ENCODE results near the gene DHX8.
"Not testable (repeated sequence)": the region's sequence is repeated elsewhere in the genome, so short reads cannot be mapped to it uniquely, and the experiment has no call there.

Gene DHX8

DNA sequence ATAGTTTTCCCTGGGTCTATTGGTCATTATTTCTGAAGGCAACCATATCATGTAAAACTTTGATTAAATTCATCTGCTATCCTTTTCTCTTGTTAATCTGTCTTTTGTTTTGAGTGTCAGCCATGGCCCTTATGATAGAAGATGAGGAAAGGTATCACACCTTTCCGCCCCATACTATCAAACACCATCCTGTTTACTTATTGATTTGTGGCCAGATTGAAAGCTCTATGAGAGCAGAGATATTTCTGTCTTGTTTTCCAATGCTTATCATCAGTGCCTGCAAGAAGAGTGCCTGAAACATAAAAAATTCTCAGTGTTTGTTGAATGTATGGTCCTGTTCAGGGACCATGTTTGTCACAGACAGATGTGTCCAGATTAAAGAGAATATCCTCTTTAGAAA, 22.6 kb upstream of the DHX8 start:
- no peak for DNase-seq (ENCODE audit: low read depth in 2 of 2)

GRCh38 chr17:43462569-43462968, 21.2 kb upstream of the DHX8 start:
- not testable (repeated sequence) for DNase-seq (ENCODE audit: low read depth in 2 of 2)

- no peak for DNase-seq (ENCODE audit: low read depth in 2 of 2)
Measured at GRCh38 chr17:43463241-43463640, 20.5 kb upstream of the DHX8 start.

DNA sequence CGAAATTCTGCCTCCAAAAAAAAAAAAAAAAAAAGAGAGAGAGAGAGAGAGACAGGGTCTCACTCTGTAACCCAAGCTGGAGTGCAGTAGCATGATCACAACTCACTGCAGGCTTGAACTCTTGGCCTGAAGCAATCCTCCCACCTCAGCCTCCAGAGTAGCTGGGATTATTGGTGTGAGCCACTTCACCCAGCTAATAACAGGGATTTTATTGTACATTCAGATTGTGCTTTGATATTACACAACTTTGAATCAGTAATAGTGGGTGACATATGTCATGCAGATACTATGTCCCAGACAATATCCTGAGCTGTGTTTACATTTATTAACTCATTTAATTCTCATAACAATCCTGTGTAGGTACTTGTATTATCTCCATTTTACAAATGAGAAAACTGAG, 19.7 kb upstream of the DHX8 start:
- no peak for DNase-seq (ENCODE audit: low read depth in 2 of 2)

DNA sequence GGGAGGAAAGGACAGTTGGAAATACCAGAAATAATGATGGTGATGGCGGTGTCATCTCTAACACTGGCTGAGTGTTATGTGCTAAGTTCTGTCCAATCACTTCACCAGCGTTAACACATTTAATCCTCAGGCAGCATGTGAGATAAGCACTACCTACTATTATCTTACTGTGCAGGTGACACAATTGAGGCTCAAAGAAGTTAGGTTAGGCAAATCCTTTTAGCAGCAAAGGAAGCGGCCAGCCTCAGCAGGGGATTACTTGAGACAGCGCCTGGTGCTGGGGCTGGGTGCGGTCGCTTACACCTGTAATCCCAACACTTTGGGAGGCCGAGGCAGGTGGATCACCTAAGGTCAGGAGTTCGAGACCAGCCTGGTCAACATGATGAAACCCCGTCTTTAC, 18.7 kb upstream of the DHX8 start:
- DNase-seq (ENCODE audit: low read depth in 2 of 2), result no peak

DNA sequence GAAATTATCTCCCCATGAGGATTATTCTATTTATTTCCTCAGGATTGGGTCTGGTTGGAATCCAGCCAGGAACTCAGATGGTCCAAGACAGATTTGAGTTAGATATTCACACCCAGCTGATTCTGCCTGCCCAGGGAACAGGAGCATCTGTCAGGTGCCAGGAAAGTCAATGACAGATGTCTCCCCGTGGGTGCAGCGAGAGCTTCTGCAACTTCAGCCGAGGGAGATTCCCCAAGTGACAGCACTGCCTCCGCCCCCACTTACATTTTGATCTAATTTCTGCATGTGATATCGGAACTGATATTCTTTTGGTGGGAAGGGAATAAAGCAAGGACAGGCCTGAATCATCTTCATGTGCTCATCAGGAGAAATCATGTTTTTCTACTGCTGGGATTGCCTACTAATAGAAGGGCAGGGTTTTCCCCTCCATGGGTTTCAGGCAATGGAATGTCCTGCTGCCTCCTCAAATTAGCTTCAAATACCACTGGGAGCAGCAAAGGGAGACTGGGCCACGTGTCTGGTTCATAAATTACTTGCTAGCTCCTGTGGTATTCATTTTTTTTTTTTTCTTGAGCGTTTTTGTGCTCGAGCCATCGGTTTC, 15.7 kb upstream of the DHX8 start:
- DNase-seq (ENCODE audit: low read depth in 2 of 2), result no peak

GRCh38 chr17:43468691-43469139, 15.1 kb upstream of the DHX8 start:
- DNase-seq (ENCODE audit: low read depth in 2 of 2), result no peak

- no peak for DNase-seq (ENCODE audit: low read depth in 2 of 2)
Measured at GRCh38 chr17:43469145-43469544, 14.6 kb upstream of the DHX8 start.

- no peak for DNase-seq (ENCODE audit: low read depth in 2 of 2)
Measured at GRCh38 chr17:43471585-43472160, 12.1 kb upstream of the DHX8 start.

- DNase-seq (ENCODE audit: low read depth in 2 of 2), result no peak
Measured at GRCh38 chr17:43475494-43476089, 8.2 kb upstream of the DHX8 start.

GRCh38 chr17:43476306-43476705, 7.5 kb upstream of the DHX8 start:
- not testable (repeated sequence) for DNase-seq (ENCODE audit: low read depth in 2 of 2)

DNA sequence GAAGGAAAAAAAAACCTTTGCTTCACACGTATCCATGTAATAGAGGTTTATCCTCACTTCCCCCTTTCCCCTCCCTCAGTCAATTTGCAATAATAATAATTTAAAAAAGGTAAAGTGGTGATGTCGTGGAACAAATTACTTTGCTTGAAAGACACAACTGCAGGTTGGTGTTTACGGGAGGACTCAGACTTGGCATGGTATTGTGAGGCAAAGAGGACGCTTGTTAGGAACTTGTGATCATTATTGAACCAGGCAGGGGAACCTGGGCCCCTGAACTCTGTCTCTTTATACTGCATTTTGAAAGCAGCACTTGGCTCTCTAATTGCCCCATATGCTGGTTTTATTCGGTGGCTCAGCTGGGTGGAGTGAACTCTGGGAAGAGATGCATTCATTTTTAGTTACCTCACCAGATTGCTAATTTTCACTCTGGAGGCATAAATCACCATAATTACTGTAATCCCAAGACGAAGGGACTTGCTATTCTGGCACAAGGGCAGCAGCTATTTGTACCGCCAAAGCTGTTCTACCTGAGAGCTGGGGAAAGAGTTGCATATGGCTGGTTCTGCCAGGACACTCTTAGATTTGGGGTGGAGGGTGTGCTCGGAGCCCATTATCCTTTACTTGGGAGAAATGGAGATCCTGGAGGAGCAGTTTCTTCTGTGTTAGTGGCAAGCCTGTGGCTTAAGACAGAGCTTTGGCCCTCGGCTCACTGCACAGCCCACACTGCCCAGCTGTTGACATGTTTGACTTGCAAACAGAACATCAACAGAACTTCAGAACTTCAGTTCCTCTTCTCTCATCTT, 5.7 kb upstream of the DHX8 start:
- no peak for DNase-seq (ENCODE audit: low read depth in 2 of 2)

DNA sequence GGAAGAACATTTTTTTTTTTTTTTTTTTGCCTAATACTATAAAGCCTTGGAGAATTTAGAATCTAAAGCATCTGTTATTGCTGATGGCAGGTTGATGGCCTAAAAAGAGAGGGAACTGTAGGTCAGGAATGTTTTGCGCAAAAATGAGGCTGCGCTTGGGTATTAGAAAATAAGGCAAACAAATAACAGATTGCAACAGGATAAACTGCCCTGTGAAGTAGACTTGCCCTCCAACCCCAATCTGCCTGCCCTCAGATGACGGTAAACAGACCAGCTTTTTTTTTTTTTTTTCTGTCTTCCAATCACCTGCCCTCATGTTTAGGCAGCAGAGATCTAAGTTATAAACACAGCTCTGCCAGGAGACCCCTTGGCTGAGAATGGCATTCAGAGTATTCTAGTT, 3.8 kb upstream of the DHX8 start:
- no peak for DNase-seq (ENCODE audit: low read depth in 2 of 2)

DNA sequence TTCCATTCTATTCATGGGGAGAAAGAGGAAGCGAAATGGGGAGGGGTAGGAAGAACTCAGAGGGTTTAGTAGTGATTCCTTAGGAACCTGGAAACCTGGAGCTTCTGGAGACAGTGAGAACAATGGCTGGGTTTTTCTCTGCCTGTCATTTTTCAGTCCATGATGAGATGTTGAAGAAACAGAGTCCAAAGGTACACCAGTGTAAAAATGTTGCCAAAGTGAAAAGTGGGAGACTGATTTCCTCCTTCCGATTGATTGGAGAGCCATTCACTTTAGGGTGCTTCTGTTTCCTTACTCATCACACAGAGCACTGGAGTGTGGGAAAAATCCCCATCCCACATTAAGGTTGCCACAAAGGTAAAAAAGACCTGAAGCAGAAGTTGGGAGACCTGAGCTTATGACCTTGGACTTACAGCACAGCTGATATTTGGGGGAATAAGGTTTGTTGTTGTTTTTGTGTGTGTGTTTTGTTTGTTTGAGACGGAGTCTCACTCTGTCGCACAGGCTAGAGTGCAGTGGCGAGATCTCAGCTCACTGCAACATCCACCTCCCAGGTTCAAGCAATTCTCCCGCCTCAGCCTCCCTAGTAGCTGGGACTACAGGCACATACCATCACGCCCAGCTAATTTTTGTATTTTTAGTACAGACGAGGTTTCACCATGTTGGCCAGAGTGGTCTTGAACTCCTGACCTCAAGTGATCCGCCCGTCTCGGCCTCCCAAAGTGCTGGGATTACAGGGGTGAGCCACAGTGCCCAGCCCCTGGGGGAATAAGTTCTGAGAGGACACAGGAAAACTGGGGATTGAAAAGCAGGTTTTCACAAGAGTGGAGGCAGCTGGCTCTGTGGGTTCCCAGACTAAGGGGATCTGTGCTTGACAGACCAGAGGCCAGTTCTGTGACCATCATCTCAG, 1.4 kb upstream of the DHX8 start:
- DNase-seq (ENCODE audit: low read depth in 2 of 2), result no peak

GRCh38 chr17:43490621-43491020, 6.8 kb downstream of the DHX8 start:
- DNase-seq (ENCODE audit: low read depth in 2 of 2), result no peak

- DNase-seq (ENCODE audit: low read depth in 2 of 2), result not testable (repeated sequence)
Measured at GRCh38 chr17:43509440-43509839, 25.7 kb downstream of the DHX8 start.

DNA sequence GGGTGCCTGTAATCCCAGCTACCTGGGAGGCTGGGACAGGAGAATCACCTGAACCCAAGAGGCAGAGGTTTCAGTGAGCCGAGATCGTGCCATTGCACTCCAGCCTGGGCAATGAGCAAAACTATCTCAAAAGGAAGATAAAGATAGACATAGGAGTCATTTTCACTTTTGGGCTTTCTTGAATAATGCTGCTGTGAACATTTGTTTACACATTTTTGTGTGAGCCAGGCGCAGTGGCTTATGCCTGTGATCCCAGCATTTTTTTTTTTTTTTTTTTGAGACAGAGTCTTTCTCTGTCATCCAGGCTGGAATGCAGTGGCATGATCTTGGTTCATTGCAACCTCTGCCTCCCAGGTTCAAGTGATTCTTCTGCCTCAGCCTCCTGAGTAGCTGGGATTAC, 27.4 kb downstream of the DHX8 start:
- DNase-seq (ENCODE audit: low read depth in 2 of 2), result not testable (repeated sequence)

DNA sequence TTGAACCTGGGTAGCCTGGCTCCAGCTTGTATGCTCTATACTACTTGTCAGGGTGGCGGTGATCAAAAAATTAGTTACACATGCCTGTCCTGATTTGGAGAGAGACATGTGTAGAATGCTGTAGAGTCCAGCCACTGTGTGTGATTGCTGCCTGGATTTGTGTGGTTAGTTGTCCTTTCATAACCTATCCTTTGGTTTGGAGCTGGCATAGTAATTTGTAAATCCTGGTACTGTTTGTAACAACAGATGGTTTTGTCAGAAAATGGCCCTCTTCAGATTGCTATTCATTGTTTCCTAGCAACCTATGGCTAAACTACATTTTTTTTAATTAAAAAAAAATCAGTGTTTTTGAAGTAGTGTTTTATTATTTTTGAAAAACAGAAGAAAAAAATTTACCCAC, 31.9 kb downstream of the DHX8 start:
- no peak for DNase-seq (ENCODE audit: low read depth in 2 of 2)

GRCh38 chr17:43517161-43517560, 33.4 kb downstream of the DHX8 start:
- no peak for DNase-seq (ENCODE audit: low read depth in 2 of 2)

GRCh38 chr17:43517615-43518386, 34.0 kb downstream of the DHX8 start:
- no peak for DNase-seq (ENCODE audit: low read depth in 2 of 2)

DNA sequence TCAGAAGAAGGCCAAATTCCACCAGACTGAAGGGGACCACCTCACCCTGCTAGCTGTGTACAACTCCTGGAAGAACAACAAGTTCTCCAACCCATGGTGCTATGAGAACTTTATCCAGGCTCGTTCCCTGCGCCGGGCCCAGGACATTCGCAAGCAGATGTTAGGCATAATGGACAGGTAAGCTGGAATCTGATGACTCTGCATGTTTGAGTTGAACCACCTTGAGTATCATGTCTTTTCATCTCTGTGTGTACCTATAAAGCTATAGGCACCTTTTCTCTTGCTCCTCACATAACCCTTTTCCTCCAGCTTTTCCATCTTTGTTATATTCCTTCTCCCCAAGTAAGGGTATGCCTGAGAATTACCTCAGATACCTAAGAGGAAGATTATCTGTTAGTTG, 37.6 kb downstream of the DHX8 start:
- DNase-seq (ENCODE audit: low read depth in 2 of 2), result no peak
